GM23338 (cell line): ENCODE measurements around the gene TBC1D9. TPM values are rescaled to one million over a fixed set of nuclear protein-coding genes. Genes with fewer than 3 reads are reported as not detected.

Experiments used
- ATAC-seq: fragments of 200-7000 bp; cut with Tn5 transposase; 3 replicates; pipeline ENCODE4 v1.9.1; 2020
- DNase-seq: peaks from one replicate; pipeline ENCODE4 v3.0.0-alpha.2; 2015; ENCODE audit warnings: low spot score
- H2AFZ ChIP-seq: fragments of 200-600 bp; sonication (generic); 2 replicates; pipeline ENCODE4 v1.8.0; 2016; ENCODE audit warnings: antibody characterized with exemption, mild to moderate bottlenecking, moderate library complexity
- H3F3A ChIP-seq: fragments of 200-600 bp; sonication (generic); replicated peaks from 2 replicates; pipeline ENCODE4 v1.8.0; 2017; ENCODE audit warnings: antibody characterized with exemption, mixed run types, low read depth
- H3K27ac ChIP-seq: fragments of 200-600 bp; sonication (generic); 2 replicates; pipeline ENCODE4 v1.6.1; 2016; ENCODE audit warnings: low read depth
- H3K27me3 ChIP-seq: fragments of 200-600 bp; sonication (generic); 2 replicates; pipeline ENCODE4 v1.8.0; 2016; ENCODE audit warnings: mild to moderate bottlenecking, mixed run types, moderate library complexity; ENCODE audit not compliant: insufficient read depth
- H3K36me3 ChIP-seq: fragments of 200-600 bp; sonication (generic); 2 replicates; pipeline ENCODE4 v1.8.0; 2016; ENCODE audit warnings: mild to moderate bottlenecking; ENCODE audit not compliant: insufficient read depth
- H3K4me1 ChIP-seq: fragments of 200-600 bp; sonication (generic); 2 replicates; pipeline ENCODE4 v1.8.0; 2016; ENCODE audit warnings: mild to moderate bottlenecking, moderate library complexity; ENCODE audit not compliant: insufficient read depth
- H3K4me2 ChIP-seq: fragments of 200-600 bp; sonication (generic); 2 replicates; pipeline ENCODE4 v1.7.1; 2017; ENCODE audit warnings: mixed run types
- H3K4me3 ChIP-seq: fragments of 200-600 bp; sonication (generic); 2 replicates; pipeline ENCODE4 v1.6.1; 2016; ENCODE audit warnings: mixed run types
- H3K79me2 ChIP-seq: fragments of 200-600 bp; sonication (generic); replicated peaks from 2 replicates; pipeline ENCODE4 v1.8.0; 2017; ENCODE audit warnings: mild to moderate bottlenecking; ENCODE audit not compliant: insufficient read depth
- H3K9me2 ChIP-seq: fragments of 200-600 bp; sonication (generic); 2 replicates; pipeline ENCODE4 v1.8.0; 2017; ENCODE audit not compliant: insufficient read depth
- H4K20me1 ChIP-seq: fragments of 200-600 bp; sonication (generic); replicated peaks from 2 replicates; pipeline ENCODE4 v1.8.0; 2017; ENCODE audit warnings: mild to moderate bottlenecking; ENCODE audit not compliant: insufficient read depth
- H3K27ac Mint-ChIP-seq: 2 replicates; pipeline ENCODE4 v1.8.0; 2020; ENCODE audit warnings: inconsistent platforms, mild to moderate bottlenecking, moderate library complexity, mixed read lengths
- H3K27me3 Mint-ChIP-seq: 3 replicates; pipeline ENCODE4 v1.8.0; 2022; ENCODE audit warnings: low read depth, mild to moderate bottlenecking, moderate library complexity, mixed read lengths, inconsistent platforms; ENCODE audit not compliant: insufficient read depth, poor library complexity
- H3K36me3 Mint-ChIP-seq: 3 replicates; pipeline ENCODE4 v1.8.0; 2021; ENCODE audit warnings: low read depth, mild to moderate bottlenecking, inconsistent platforms, moderate library complexity, mixed read lengths
- H3K4me1 Mint-ChIP-seq: 3 replicates; pipeline ENCODE4 v1.8.0; 2020; ENCODE audit warnings: mild to moderate bottlenecking, inconsistent platforms, mixed read lengths
- H3K4me3 Mint-ChIP-seq: 3 replicates; pipeline ENCODE4 v1.8.0; 2021; ENCODE audit warnings: moderate library complexity, mild to moderate bottlenecking, inconsistent platforms, mixed read lengths
- H3K9me3 Mint-ChIP-seq: 3 replicates; pipeline ENCODE4 v1.8.0; 2020; ENCODE audit warnings: moderate library complexity, mild to moderate bottlenecking, inconsistent platforms, mixed read lengths
- CREB1 ChIP-seq: fragments of 250-450 bp; sonication (Bioruptor Pico); IDR thresholded peaks from 2 replicates; pipeline ENCODE4 v1.5.0; 2020; ENCODE audit warnings: low read depth, mild to moderate bottlenecking, moderate library complexity
- EZH2phosphoT487 ChIP-seq: fragments of 200-600 bp; sonication (generic); IDR thresholded peaks from one replicate; pipeline ENCODE4 v1.8.1; 2018; ENCODE audit warnings: antibody characterized with exemption; ENCODE audit not compliant: unreplicated experiment
- JUNB ChIP-seq: IDR thresholded peaks from one replicate; pipeline ENCODE4 v1.6.1; 2016; ENCODE audit warnings: antibody characterized with exemption; ENCODE audit not compliant: unreplicated experiment
- NANOG ChIP-seq: IDR thresholded peaks from 2 replicates; pipeline ENCODE4 v1.6.1; 2016; ENCODE audit warnings: antibody characterized with exemption, borderline replicate concordance
- POLR2AphosphoS5 ChIP-seq: IDR thresholded peaks from 2 replicates; pipeline ENCODE4 v1.6.1; 2016; ENCODE audit warnings: antibody characterized with exemption, low read depth
- STAT1 ChIP-seq: IDR thresholded peaks from one replicate; pipeline ENCODE4 v1.6.1; 2016; ENCODE audit warnings: antibody characterized with exemption; ENCODE audit not compliant: unreplicated experiment
- ZNF114 ChIP-seq: fragments of 250-450 bp; sonication (Bioruptor Pico); IDR thresholded peaks from 2 replicates; pipeline ENCODE4 v1.5.0; 2020; ENCODE audit warnings: mild to moderate bottlenecking, moderate library complexity
- polyA plus RNA-seq: library from polyadenylated mRNA; unstranded; fragments of >200 nt; fragmentation: Nextera tagmentation; extraction: Ambion mirVana; gene quantifications from 2 replicates; pipeline ENCODE4 v1.2.1, GENCODE V29; 2016
- total RNA-seq: library from RNA; depleted of rRNA; stranded (reverse); fragments of >200 nt; shearing (Covaris generic); gene quantifications from 2 replicates; pipeline ENCODE4 v1.2.3, GENCODE V29; 2014
- TF ChIP-seq, protein P1 (sequence below): IDR thresholded peaks from one replicate; pipeline ENCODE4 v1.6.1; 2018; ENCODE audit warnings: antibody characterized with exemption; ENCODE audit not compliant: unreplicated experiment
- TF ChIP-seq, protein P2 (sequence below), 2 experiments: fragments of 200-600 bp in 1 of 2; sonication (generic) in 1 of 2; conservative IDR thresholded peaks; 2 replicates each; pipeline versions ENCODE4 v1.5.1 to v1.6.1; 2016 to 2017; ENCODE audit warnings: antibody characterized with exemption in 2 of 2, low read depth in 2 of 2, mild to moderate bottlenecking in 2 of 2, moderate library complexity in 1 of 2

TBC1D9 gene
- total and polyA plus RNA-seq, 2 experiments from 2014 or later = 0.03 to 0.56 TPM

GRCh38 chr4:140735317-140735716 is 20.9 kb downstream of the TBC1D9 start (continued):
- TF ChIP-seq, protein P1, sequence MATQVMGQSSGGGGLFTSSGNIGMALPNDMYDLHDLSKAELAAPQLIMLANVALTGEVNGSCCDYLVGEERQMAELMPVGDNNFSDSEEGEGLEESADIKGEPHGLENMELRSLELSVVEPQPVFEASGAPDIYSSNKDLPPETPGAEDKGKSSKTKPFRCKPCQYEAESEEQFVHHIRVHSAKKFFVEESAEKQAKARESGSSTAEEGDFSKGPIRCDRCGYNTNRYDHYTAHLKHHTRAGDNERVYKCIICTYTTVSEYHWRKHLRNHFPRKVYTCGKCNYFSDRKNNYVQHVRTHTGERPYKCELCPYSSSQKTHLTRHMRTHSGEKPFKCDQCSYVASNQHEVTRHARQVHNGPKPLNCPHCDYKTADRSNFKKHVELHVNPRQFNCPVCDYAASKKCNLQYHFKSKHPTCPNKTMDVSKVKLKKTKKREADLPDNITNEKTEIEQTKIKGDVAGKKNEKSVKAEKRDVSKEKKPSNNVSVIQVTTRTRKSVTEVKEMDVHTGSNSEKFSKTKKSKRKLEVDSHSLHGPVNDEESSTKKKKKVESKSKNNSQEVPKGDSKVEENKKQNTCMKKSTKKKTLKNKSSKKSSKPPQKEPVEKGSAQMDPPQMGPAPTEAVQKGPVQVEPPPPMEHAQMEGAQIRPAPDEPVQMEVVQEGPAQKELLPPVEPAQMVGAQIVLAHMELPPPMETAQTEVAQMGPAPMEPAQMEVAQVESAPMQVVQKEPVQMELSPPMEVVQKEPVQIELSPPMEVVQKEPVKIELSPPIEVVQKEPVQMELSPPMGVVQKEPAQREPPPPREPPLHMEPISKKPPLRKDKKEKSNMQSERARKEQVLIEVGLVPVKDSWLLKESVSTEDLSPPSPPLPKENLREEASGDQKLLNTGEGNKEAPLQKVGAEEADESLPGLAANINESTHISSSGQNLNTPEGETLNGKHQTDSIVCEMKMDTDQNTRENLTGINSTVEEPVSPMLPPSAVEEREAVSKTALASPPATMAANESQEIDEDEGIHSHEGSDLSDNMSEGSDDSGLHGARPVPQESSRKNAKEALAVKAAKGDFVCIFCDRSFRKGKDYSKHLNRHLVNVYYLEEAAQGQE = no peak
- TF ChIP-seq CREB1 (no peak), JUNB (no peak), STAT1 (no peak), POLR2AphosphoS5 (no peak), EZH2phosphoT487 (no peak), NANOG (no peak), ZNF114 (CRISPR knock-in tag) (no peak)
- TF ChIP-seq, protein P2, sequence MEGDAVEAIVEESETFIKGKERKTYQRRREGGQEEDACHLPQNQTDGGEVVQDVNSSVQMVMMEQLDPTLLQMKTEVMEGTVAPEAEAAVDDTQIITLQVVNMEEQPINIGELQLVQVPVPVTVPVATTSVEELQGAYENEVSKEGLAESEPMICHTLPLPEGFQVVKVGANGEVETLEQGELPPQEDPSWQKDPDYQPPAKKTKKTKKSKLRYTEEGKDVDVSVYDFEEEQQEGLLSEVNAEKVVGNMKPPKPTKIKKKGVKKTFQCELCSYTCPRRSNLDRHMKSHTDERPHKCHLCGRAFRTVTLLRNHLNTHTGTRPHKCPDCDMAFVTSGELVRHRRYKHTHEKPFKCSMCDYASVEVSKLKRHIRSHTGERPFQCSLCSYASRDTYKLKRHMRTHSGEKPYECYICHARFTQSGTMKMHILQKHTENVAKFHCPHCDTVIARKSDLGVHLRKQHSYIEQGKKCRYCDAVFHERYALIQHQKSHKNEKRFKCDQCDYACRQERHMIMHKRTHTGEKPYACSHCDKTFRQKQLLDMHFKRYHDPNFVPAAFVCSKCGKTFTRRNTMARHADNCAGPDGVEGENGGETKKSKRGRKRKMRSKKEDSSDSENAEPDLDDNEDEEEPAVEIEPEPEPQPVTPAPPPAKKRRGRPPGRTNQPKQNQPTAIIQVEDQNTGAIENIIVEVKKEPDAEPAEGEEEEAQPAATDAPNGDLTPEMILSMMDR (conservative IDR thresholded peaks at IDR 0.05; ENCODE audit: low read depth in 2 of 2) = no peak

GRCh38 chr4:140732780-140733179 is 23.4 kb downstream of the TBC1D9 start:
- H3F3A ChIP-seq = no peaks in the 10 kb centered on the region
- peaks cover 17% of the 10 kb centered on the region for H3K4me1 Mint-ChIP-seq
- H2AFZ ChIP-seq = no peak overlapping the region
- no peaks in the 10 kb centered on the region for H3K36me3 Mint-ChIP-seq
- no peak overlapping the region for H3K4me3 Mint-ChIP-seq
- H3K27ac ChIP-seq = no peak overlapping the region
- no peaks in the 10 kb centered on the region for H3K27me3 ChIP-seq
- peaks cover 1% of the 10 kb centered on the region for H3K27me3 Mint-ChIP-seq
- no peak for ATAC-seq
- no peaks in the 10 kb centered on the region for H3K36me3 ChIP-seq
- H3K4me3 ChIP-seq = no peak overlapping the region
- TF ChIP-seq JUNB = no peak
- H3K9me2 ChIP-seq = no peaks in the 10 kb centered on the region
- H3K4me1 ChIP-seq = peaks cover 28% of the 10 kb centered on the region
- H3K4me2 ChIP-seq = no peak overlapping the region
- H3K79me2 ChIP-seq = no peaks in the 10 kb centered on the region
- no peaks in the 10 kb centered on the region for H3K9me3 Mint-ChIP-seq
- no peak overlapping the region for H3K27ac Mint-ChIP-seq
- DNase-seq = no peak
- no peaks in the 10 kb centered on the region for H4K20me1 ChIP-seq
